SK-N-SH (cell line): ENCODE results near the gene RANBP9. TPM values are rescaled to one million over a fixed set of nuclear protein-coding genes. Genes with fewer than 3 reads are reported as not detected.

ENCODE experiments used
- CTCF ChIA-PET: fragments of 300-600, 350-600 bp; formaldehyde crosslinking; extraction: SDS; loops from one replicate; lab custom pipeline; 2021; lab: Yijun Ruan, JAX
- POLR2A ChIA-PET: fragments of 350-600 bp; sonication (Branson Sonifier 250); formaldehyde crosslinking; extraction: SDS; loops from one replicate; lab custom pipeline; 2020; ENCODE audit warnings: antibody characterized with exemption, inconsistent platforms; lab: Yijun Ruan, JAX
- DNase-seq: peaks from one replicate; pipeline ENCODE4 v3.0.0; 2012
- H2AFZ ChIP-seq: fragments of 200-600 bp; sonication (generic); 2 replicates; pipeline ENCODE4 v1.8.1; 2016; ENCODE audit warnings: antibody characterized with exemption, mild to moderate bottlenecking, low read depth
- H3F3A ChIP-seq: fragments of 200-600 bp; sonication (generic); replicated peaks from 2 replicates; pipeline ENCODE3; 2016; ENCODE audit warnings: antibody characterized with exemption, mild to moderate bottlenecking; ENCODE audit not compliant: insufficient read depth
- H3K27ac ChIP-seq, 2 experiments: fragments of 200-500 bp in 1 of 2; fragments of 200-600 bp in 1 of 2; sonication (Bioruptor generic) in 1 of 2; sonication (generic), shearing (Covaris generic) in 1 of 2; 2 replicates each; pipeline versions ENCODE4 v1.5.1 to v1.6.1; 2014 to 2016; ENCODE audit warnings: low read depth in 2 of 2, inconsistent platforms in 1 of 2, low read length in 1 of 2, mild to moderate bottlenecking in 1 of 2, mixed read lengths in 1 of 2
- H3K27me3 ChIP-seq: fragments of 200-600 bp; sonication (generic), shearing (Covaris generic); 2 replicates; pipeline ENCODE4 v1.6.1; 2016; ENCODE audit warnings: mixed run types; ENCODE audit not compliant: insufficient read depth
- H3K36me3 ChIP-seq, 2 experiments: fragments of 200-500 bp in 1 of 2; fragments of 200-600 bp in 1 of 2; sonication (Bioruptor generic) in 1 of 2; sonication (generic) in 1 of 2; replicated peaks in 1 of 2; 2 replicates each; pipeline versions ENCODE3 to v1.5.1; 2014 to 2016; ENCODE audit warnings: low read length in 1 of 2, mild to moderate bottlenecking in 1 of 2; ENCODE audit not compliant: insufficient read depth in 2 of 2, control insufficient read depth in 1 of 2
- H3K4me1 ChIP-seq, 2 experiments: fragments of 200-500 bp in 1 of 2; fragments of 200-600 bp in 1 of 2; sonication (Bioruptor generic) in 1 of 2; sonication (generic), shearing (Covaris generic) in 1 of 2; 2 replicates each; pipeline versions ENCODE4 v1.5.1 to v1.6.1; 2014 to 2016; ENCODE audit warnings: low read depth in 1 of 2, low read length in 1 of 2, mixed run types in 1 of 2; ENCODE audit not compliant: insufficient read depth in 2 of 2, control insufficient read depth in 1 of 2
- H3K4me2 ChIP-seq: fragments of 200-600 bp; sonication (generic), shearing (Covaris generic); 2 replicates; pipeline ENCODE4 v1.6.1; 2017; ENCODE audit warnings: mixed run types
- H3K4me3 ChIP-seq, 2 experiments: fragments of 200-500 bp in 1 of 2; fragments of 200-600 bp in 1 of 2; sonication (Bioruptor generic) in 1 of 2; sonication (generic), shearing (Covaris generic) in 1 of 2; 2 replicates each; pipeline versions ENCODE4 v1.5.1 to v1.8.1; 2014 to 2016; ENCODE audit warnings: low read depth in 2 of 2, inconsistent platforms in 1 of 2, low read length in 1 of 2, mild to moderate bottlenecking in 1 of 2, mixed read lengths in 1 of 2, moderate library complexity in 1 of 2
- H3K79me2 ChIP-seq: fragments of 200-600 bp; sonication (generic); 2 replicates; pipeline ENCODE4 v1.8.1; 2017; ENCODE audit warnings: mild to moderate bottlenecking; ENCODE audit not compliant: insufficient read depth
- H3K9ac ChIP-seq: fragments of 200-600 bp; sonication (generic); 2 replicates; pipeline ENCODE4 v1.6.1; 2017; ENCODE audit warnings: mixed run types
- H3K9me2 ChIP-seq: fragments of 200-600 bp; sonication (generic); 2 replicates; pipeline ENCODE4 v1.6.1; 2017; ENCODE audit warnings: mixed run types
- H3K9me3 ChIP-seq: fragments of 200-600 bp; sonication (generic); 2 replicates; pipeline ENCODE4 v1.6.1; 2017; ENCODE audit warnings: mixed run types, mild to moderate bottlenecking, moderate library complexity
- H4K20me1 ChIP-seq: fragments of 200-600 bp; sonication (generic); 2 replicates; pipeline ENCODE4 v1.6.1; 2017; ENCODE audit warnings: mild to moderate bottlenecking, mixed run types; ENCODE audit not compliant: insufficient read depth
- ELF1 ChIP-seq: IDR thresholded peaks from 2 replicates; pipeline ENCODE4 v1.4.0; 2012
- EP300 ChIP-seq, 2 experiments: IDR thresholded peaks; 2 replicates each; pipeline versions ENCODE4 v1.4.0 to v1.6.1; 2012; ENCODE audit warnings: borderline replicate concordance in 1 of 2, low read depth in 1 of 2, low read length in 1 of 2
- FOXM1 ChIP-seq: IDR thresholded peaks from 2 replicates; pipeline ENCODE4 v1.4.0; 2012; ENCODE audit warnings: low read depth, mild to moderate bottlenecking
- GABPA ChIP-seq: IDR thresholded peaks from 2 replicates; pipeline ENCODE4 v1.4.0; 2012; ENCODE audit warnings: low read depth, mild to moderate bottlenecking
- GATA2 ChIP-seq: sonication (generic); formaldehyde crosslinking; IDR thresholded peaks from 2 replicates; pipeline ENCODE4 v1.5.0; 2020; ENCODE audit warnings: mild to moderate bottlenecking, missing genetic modification reagents
- MEF2A ChIP-seq: IDR thresholded peaks from 2 replicates; pipeline ENCODE4 v1.4.0; 2012; ENCODE audit warnings: low read depth, borderline replicate concordance
- RAD21 ChIP-seq: IDR thresholded peaks from 2 replicates; pipeline ENCODE4 v1.6.1; 2012; ENCODE audit warnings: mild to moderate bottlenecking, low read length
- SMC3 ChIP-seq: IDR thresholded peaks from 2 replicates; pipeline ENCODE4 v1.6.1; 2012; ENCODE audit warnings: low read depth, low read length, improper control_type of control experiment
- WGBS: methylation state at CpG from one replicate; pipeline ENCODE4 v1.1.6; 2017; ENCODE audit warnings: low lambda C conversion rate; 5-methylcytosine and 5-hydroxymethylcytosine counted together
- polyA plus RNA-seq, 3 experiments: library from polyadenylated mRNA; depleted of rRNA; stranded (reverse); fragments of >200 nt; gene quantifications; 2 replicates each; pipeline ENCODE4 v1.2.3, GENCODE V29; 2012
- TF ChIP-seq, protein P1 (sequence below): fragments of 150-350 bp; IDR thresholded peaks from 2 replicates; pipeline ENCODE4 v1.6.1; 2016; ENCODE audit warnings: mild to moderate bottlenecking, low read depth, low read length
- TF ChIP-seq, protein P2 (sequence below): IDR thresholded peaks from 2 replicates; pipeline ENCODE4; 2012
- TF ChIP-seq, protein P3 (sequence below): IDR thresholded peaks from 2 replicates; pipeline ENCODE4 v1.4.0; 2012; ENCODE audit warnings: low read depth

Gene RANBP9
- polyA plus RNA-seq, 1 of the 3 experiments (the other 2 are of a cell fraction): 20.4 TPM

DNA sequence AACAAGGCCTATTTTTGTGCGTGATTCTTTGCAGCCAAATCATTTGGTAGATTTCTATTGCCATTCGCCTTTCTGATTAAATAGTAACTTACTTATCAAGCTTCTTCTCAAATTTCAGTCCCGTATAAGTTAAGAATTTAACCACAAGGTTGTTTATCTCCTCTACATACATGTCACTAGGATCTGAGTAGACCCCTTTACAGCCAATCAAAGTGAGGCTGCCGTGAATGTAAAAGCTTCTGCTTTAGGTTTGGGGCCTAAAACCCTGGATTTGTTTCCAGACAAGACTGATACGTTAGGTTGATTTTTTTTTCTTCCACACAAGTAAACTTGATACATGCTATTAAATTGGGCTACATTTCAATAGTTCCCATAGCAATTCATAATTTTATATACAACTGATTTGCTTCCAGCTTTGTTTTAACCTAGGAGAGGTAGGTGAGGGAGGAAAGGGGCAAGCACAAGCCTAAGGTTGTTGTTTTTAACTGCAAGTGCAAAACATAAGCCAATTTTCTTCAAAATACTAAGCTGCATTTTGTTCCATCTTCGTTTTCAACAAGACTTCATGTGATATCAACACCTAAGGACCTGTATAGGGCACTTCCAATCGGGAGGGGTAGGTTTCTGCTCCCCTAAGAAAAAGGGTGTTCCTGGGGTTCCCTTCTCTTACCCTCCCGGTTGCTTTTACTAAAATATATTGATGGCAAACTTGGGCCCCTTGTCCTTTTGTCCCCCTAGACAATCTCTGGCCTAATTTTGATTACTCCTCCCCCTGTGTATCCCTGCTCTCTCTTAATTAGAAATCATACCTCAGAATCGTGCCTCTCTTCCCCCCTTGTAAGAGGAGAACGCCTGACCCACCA, 1.7 kb downstream of the RANBP9 start:
- peaks cover 60% of the 10 kb centered on the region for H3K79me2 ChIP-seq
- whole genome bisulfite sequencing: 5% methylated on average over 10 of the region's 10 CpGs
- no peaks in the 10 kb centered on the region for H3K27me3 ChIP-seq
- H3K9me2 ChIP-seq: no peaks in the 10 kb centered on the region
- H3K9me3 ChIP-seq: peaks cover 4% of the 10 kb centered on the region; the same call in 1 of the 2 replicates
- peaks cover 53% of the 10 kb centered on the region for H4K20me1 ChIP-seq
- H3K27ac ChIP-seq: peak overlapping the region; percentile 65 to 94
- H3K9ac ChIP-seq: peak overlapping the region; percentile 79
- peak overlapping the region; percentile 76 to 92 for H3K4me3 ChIP-seq
- peaks cover 22% of the 10 kb centered on the region for H3F3A ChIP-seq
- H3K4me2 ChIP-seq: peak overlapping the region; percentile 94
- TF ChIP-seq, protein P1, sequence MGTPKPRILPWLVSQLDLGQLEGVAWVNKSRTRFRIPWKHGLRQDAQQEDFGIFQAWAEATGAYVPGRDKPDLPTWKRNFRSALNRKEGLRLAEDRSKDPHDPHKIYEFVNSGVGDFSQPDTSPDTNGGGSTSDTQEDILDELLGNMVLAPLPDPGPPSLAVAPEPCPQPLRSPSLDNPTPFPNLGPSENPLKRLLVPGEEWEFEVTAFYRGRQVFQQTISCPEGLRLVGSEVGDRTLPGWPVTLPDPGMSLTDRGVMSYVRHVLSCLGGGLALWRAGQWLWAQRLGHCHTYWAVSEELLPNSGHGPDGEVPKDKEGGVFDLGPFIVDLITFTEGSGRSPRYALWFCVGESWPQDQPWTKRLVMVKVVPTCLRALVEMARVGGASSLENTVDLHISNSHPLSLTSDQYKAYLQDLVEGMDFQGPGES: no peak
- TF ChIP-seq, protein P2, sequence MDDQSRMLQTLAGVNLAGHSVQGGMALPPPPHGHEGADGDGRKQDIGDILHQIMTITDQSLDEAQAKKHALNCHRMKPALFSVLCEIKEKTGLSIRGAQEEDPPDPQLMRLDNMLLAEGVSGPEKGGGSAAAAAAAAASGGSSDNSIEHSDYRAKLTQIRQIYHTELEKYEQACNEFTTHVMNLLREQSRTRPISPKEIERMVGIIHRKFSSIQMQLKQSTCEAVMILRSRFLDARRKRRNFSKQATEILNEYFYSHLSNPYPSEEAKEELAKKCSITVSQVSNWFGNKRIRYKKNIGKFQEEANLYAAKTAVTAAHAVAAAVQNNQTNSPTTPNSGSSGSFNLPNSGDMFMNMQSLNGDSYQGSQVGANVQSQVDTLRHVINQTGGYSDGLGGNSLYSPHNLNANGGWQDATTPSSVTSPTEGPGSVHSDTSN: no peak
- TF ChIP-seq EP300 (IDR thresholded peaks at IDR 0.05; ENCODE audit: borderline replicate concordance in 1 of 2, low read depth in 1 of 2, low read length in 1 of 2) (no peak), GATA2 (CRISPR knock-in tag) (no peak), MEF2A (no peak), SMC3 (no peak), FOXM1 (no peak)
- no peak overlapping the region; the same call in 1 of the 2 replicates for H2AFZ ChIP-seq
- CTCF ChIA-PET: interaction anchor here (0.6 to 1.4 kb wide), 10 partner anchors 15 to 1735 kb away, joined by 3 to 8 read pairs (median 3); partner anchors contain the start of gene NOL7
- peak; percentile 40 for DNase-seq
- POLR2A ChIA-PET: interaction anchor here (1.0 to 1.1 kb wide), 2 partner anchors 95 to 136 kb away, joined by 3 to 6 read pairs; partner anchors contain the start of genes NOL7 and SIRT5
- no peaks in the 10 kb centered on the region for H3K36me3 ChIP-seq
- peaks cover 4 to 7% of the 10 kb centered on the region in 2 experiments; a peak in 3 of 4 replicates for H3K4me1 ChIP-seq

DNA sequence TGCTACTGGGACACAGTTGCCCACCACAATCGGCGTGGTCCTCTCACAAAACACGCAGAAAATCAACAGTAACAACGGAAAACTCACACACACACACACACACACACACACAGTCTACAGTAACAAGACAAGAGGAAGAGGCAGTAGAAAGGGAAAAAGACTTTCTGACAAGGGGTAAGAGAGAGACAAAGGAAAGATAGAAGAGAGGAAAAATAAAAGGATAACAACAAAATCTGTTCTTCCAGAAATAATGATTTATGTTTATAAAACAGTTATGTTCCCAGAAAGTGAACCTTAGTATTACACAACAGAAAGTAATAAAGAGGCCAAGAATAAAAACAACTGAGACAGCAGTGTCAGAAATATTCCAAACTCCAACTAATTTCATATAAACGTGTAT, 2.9 kb downstream of the RANBP9 start:
- Histone ChIP-seq H3K27me3 (no peaks in the 10 kb centered on the region), H3K27ac (peak overlapping the region in 1 of 2 experiments; percentile 65; a peak in 1 of 4 replicates), H3K9ac (peak overlapping the region; percentile 79), H3K36me3 (no peaks in the 10 kb centered on the region), H3K4me1 (peaks cover 4 to 14% of the 10 kb centered on the region in 2 experiments; a peak in 3 of 4 replicates), H3F3A (peaks cover 27% of the 10 kb centered on the region), H3K4me3 (peak overlapping the region; percentile 76 to 92; a peak in 3 of 4 replicates), H4K20me1 (peaks cover 65% of the 10 kb centered on the region), H3K9me3 (peaks cover 4% of the 10 kb centered on the region; the same call in 1 of the 2 replicates), H3K4me2 (peak overlapping the region; percentile 94), H2AFZ (no peak overlapping the region), H3K79me2 (peaks cover 72% of the 10 kb centered on the region), H3K9me2 (no peaks in the 10 kb centered on the region)
- 37% methylated on average over 5 of the region's 5 CpGs for WGBS
- no peak for TF ChIP-seq ELF1
- TF ChIP-seq RAD21: no peak
- TF ChIP-seq GABPA: no peak
- no peak for TF ChIP-seq FOXM1
- TF ChIP-seq, protein P3, sequence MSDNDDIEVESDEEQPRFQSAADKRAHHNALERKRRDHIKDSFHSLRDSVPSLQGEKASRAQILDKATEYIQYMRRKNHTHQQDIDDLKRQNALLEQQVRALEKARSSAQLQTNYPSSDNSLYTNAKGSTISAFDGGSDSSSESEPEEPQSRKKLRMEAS: no peak
- TF ChIP-seq EP300 (IDR thresholded peaks at IDR 0.05; ENCODE audit: borderline replicate concordance in 1 of 2, low read depth in 1 of 2, low read length in 1 of 2): no peak
- DNase-seq: no peak
- CTCF ChIA-PET: interaction anchor here (1.2 to 1.4 kb wide), 2 partner anchors 46 to 94 kb away, joined by 3 to 8 read pairs; partner anchors contain the start of gene NOL7
- POLR2A ChIA-PET: no interaction called here
